ENCODE measurements around the gene STARD7.
"Not testable (repeated sequence)": the region's sequence is repeated elsewhere in the genome, so short reads cannot be mapped to it uniquely, and the experiment has no call there.

The STARD7 gene, protein sequence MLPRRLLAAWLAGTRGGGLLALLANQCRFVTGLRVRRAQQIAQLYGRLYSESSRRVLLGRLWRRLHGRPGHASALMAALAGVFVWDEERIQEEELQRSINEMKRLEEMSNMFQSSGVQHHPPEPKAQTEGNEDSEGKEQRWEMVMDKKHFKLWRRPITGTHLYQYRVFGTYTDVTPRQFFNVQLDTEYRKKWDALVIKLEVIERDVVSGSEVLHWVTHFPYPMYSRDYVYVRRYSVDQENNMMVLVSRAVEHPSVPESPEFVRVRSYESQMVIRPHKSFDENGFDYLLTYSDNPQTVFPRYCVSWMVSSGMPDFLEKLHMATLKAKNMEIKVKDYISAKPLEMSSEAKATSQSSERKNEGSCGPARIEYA

DNA sequence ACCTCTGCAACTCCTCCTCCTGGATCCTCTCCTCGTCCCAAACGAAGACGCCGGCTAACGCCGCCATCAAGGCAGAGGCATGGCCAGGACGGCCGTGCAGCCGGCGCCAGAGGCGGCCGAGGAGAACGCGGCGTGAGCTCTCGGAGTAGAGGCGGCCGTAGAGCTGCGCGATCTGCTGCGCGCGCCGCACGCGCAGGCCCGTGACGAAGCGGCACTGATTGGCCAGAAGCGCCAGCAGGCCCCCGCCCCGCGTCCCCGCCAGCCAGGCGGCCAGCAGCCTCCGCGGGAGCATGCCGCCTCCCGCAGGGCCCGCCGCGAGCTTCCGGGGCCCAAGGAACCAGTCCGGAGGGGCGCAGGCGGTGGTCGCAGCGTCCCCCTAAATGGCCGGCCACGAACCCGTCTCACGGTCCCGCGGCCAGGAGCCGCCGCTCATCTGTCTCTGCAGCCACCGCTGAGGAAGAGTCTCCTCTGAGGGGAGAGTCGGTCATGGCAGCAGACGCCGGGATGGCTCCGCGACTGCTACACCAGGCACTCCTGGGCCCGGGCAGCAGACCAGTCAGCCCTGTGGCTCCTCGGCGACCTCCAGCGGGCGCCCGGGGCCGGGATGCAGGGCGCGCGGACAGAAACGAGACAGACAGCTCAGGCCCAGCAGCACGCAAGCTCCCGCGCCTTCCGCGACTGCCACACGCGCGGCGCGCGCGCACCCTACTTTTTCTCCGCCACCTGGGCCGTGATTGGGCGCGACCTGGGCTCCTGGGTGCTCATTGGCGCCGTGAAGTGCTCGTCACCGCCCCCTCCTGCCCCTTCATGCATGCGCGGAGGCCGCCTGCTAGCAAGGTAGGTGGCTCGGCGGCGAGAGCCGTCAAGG lies at the start of gene STARD7:
STARD7 (minus strand) TSS at position 685 of the 868 bp plus-strand sequence; CDS start at position 292, 393 bp downstream.
- peaks cover 0 to 4% of the 10 kb centered on the region in 2 donors for H3K36me3 ChIP-seq (ENCODE audit: control insufficient read depth in 1 of 2, insufficient read depth in 2 of 2, low read length in 2 of 2)
- H3K4me1 ChIP-seq (ENCODE audit: control insufficient read depth in 1 of 2, insufficient read depth in 2 of 2, low read length in 2 of 2), result peaks cover 17 to 52% of the 10 kb centered on the region in 2 donors
- H3K27me3 ChIP-seq (ENCODE audit: low read depth, low read length), result no peaks in the 10 kb centered on the region
- H3K9me3 ChIP-seq (ENCODE audit: control insufficient read depth in 1 of 2, low read length in 2 of 2), result no peaks in the 10 kb centered on the region
- H3K27ac ChIP-seq (ENCODE audit: low read length), result peak within 1 kb of the TSS; percentile 88
- peak within 1 kb of the TSS; percentile 93 to 96 for H3K4me3 ChIP-seq (ENCODE audit: low read depth in 1 of 2, low read length in 2 of 2)

DNA sequence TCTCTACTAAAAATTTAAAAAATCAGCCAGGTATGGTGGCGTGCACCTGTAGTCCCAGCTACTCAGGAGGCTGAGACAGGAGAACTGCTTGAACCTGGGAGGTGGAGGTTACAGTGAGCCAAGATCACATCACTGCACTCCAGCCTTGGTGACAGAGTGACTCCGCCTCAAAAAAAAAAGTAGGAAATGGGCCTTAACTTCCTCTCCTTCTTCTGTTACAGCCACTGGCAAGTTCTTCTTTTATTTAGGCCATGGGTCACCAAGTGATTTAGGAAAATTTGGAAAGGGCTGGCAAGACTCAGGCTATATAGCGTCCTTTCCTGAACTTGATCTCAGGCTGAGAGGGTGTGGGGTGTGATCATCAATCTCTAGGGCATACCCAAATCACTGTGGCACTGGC lies 49.1 kb upstream of the STARD7 start:
- not testable (repeated sequence) for H3K27me3 ChIP-seq (ENCODE audit: low read depth, low read length); H3K4me3 ChIP-seq (ENCODE audit: low read depth in 1 of 2, low read length in 2 of 2); H3K9me3 ChIP-seq (ENCODE audit: control insufficient read depth in 1 of 2, low read length in 2 of 2)
- peak overlapping the region; percentile 70 for H3K27ac ChIP-seq (ENCODE audit: low read length)
- H3K4me1 ChIP-seq (ENCODE audit: control insufficient read depth in 1 of 2, insufficient read depth in 2 of 2, low read length in 2 of 2), result peaks cover 35 to 50% of the 10 kb centered on the region in 2 donors
- peaks cover 35 to 37% of the 10 kb centered on the region in 2 donors for H3K36me3 ChIP-seq (ENCODE audit: control insufficient read depth in 1 of 2, insufficient read depth in 2 of 2, low read length in 2 of 2)

GRCh38 chr2:96256611-96257113 lies 48.0 kb upstream of the STARD7 start:
- no peak overlapping the region for H3K4me3 ChIP-seq (ENCODE audit: low read depth in 1 of 2, low read length in 2 of 2)
- no peaks in the 10 kb centered on the region for H3K27me3 ChIP-seq (ENCODE audit: low read depth, low read length)
- peaks cover 46 to 47% of the 10 kb centered on the region in 2 donors for H3K36me3 ChIP-seq (ENCODE audit: control insufficient read depth in 1 of 2, insufficient read depth in 2 of 2, low read length in 2 of 2)
- peak overlapping the region; percentile 41 for H3K27ac ChIP-seq (ENCODE audit: low read length)
- no peaks in the 10 kb centered on the region for H3K9me3 ChIP-seq (ENCODE audit: control insufficient read depth in 1 of 2, low read length in 2 of 2)
- peaks cover 34 to 49% of the 10 kb centered on the region in 2 donors for H3K4me1 ChIP-seq (ENCODE audit: control insufficient read depth in 1 of 2, insufficient read depth in 2 of 2, low read length in 2 of 2)

DNA sequence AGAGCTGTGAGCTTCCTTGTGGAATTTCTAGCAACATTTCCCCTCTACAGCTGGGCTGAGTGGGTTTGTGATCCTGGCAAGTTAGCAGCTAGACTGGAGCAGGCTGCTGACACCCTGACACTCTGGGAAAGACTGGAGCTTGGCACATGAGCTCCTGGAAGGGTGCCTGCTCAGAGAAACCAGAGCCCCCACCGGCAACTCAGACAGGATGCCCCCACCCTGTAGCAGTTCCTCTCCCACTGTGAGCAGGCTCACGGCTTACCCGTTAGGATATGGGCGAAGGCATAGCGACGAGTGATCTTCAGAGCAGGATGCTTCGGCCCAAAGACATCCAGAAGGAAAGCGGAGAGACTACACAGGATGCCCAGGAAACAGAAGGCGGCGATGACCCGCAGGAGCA lies 45.9 kb upstream of the STARD7 start:
- Histone ChIP-seq H3K4me1 (ENCODE audit: control insufficient read depth in 1 of 2, insufficient read depth in 2 of 2, low read length in 2 of 2) (peaks cover 14 to 32% of the 10 kb centered on the region in 2 donors), H3K27ac (ENCODE audit: low read length) (no peak overlapping the region)

GRCh38 chr2:96253006-96253405 lies 44.4 kb upstream of the STARD7 start:
- Histone ChIP-seq H3K36me3 (ENCODE audit: control insufficient read depth in 1 of 2, insufficient read depth in 2 of 2, low read length in 2 of 2) (peaks cover 42 to 43% of the 10 kb centered on the region in 2 donors), H3K27me3 (ENCODE audit: low read depth, low read length) (no peaks in the 10 kb centered on the region), H3K4me3 (ENCODE audit: low read depth in 1 of 2, low read length in 2 of 2) (no peak overlapping the region), H3K9me3 (ENCODE audit: control insufficient read depth in 1 of 2, low read length in 2 of 2) (no peaks in the 10 kb centered on the region), H3K4me1 (ENCODE audit: control insufficient read depth in 1 of 2, insufficient read depth in 2 of 2, low read length in 2 of 2) (peaks cover 2 to 19% of the 10 kb centered on the region in 2 donors), H3K27ac (ENCODE audit: low read length) (no peak overlapping the region)

More for the DNA sequence above, 45.9 kb upstream of the STARD7 start:
- Histone ChIP-seq H3K4me3 (ENCODE audit: low read depth in 1 of 2, low read length in 2 of 2) (no peak overlapping the region), H3K27me3 (ENCODE audit: low read depth, low read length) (no peaks in the 10 kb centered on the region), H3K36me3 (ENCODE audit: control insufficient read depth in 1 of 2, insufficient read depth in 2 of 2, low read length in 2 of 2) (peaks cover 47 to 51% of the 10 kb centered on the region in 2 donors), H3K9me3 (ENCODE audit: control insufficient read depth in 1 of 2, low read length in 2 of 2) (no peaks in the 10 kb centered on the region)

- peaks cover 0 to 14% of the 10 kb centered on the region in 2 donors for H3K4me1 ChIP-seq (ENCODE audit: control insufficient read depth in 1 of 2, insufficient read depth in 2 of 2, low read length in 2 of 2)
- H3K27ac ChIP-seq (ENCODE audit: low read length), result no peak overlapping the region
Measured at GRCh38 chr2:96252526-96252925, 43.9 kb upstream of the STARD7 start.

GRCh38 chr2:96251721-96252292 lies 43.2 kb upstream of the STARD7 start:
- H3K27me3 ChIP-seq (ENCODE audit: low read depth, low read length), result no peaks in the 10 kb centered on the region
- H3K27ac ChIP-seq (ENCODE audit: low read length), result no peak overlapping the region
- no peak overlapping the region for H3K4me3 ChIP-seq (ENCODE audit: low read depth in 1 of 2, low read length in 2 of 2)
- no peaks in the 10 kb centered on the region for H3K9me3 ChIP-seq (ENCODE audit: control insufficient read depth in 1 of 2, low read length in 2 of 2)
- H3K36me3 ChIP-seq (ENCODE audit: control insufficient read depth in 1 of 2, insufficient read depth in 2 of 2, low read length in 2 of 2), result peaks cover 42 to 43% of the 10 kb centered on the region in 2 donors
- peaks cover 0 to 11% of the 10 kb centered on the region in 2 donors for H3K4me1 ChIP-seq (ENCODE audit: control insufficient read depth in 1 of 2, insufficient read depth in 2 of 2, low read length in 2 of 2)

More at GRCh38 chr2:96252526-96252925, 43.9 kb upstream of the STARD7 start:
- no peak overlapping the region for H3K4me3 ChIP-seq (ENCODE audit: low read depth in 1 of 2, low read length in 2 of 2)
- H3K27me3 ChIP-seq (ENCODE audit: low read depth, low read length), result no peaks in the 10 kb centered on the region
- H3K36me3 ChIP-seq (ENCODE audit: control insufficient read depth in 1 of 2, insufficient read depth in 2 of 2, low read length in 2 of 2), result peaks cover 42 to 43% of the 10 kb centered on the region in 2 donors
- H3K9me3 ChIP-seq (ENCODE audit: control insufficient read depth in 1 of 2, low read length in 2 of 2), result no peaks in the 10 kb centered on the region

DNA sequence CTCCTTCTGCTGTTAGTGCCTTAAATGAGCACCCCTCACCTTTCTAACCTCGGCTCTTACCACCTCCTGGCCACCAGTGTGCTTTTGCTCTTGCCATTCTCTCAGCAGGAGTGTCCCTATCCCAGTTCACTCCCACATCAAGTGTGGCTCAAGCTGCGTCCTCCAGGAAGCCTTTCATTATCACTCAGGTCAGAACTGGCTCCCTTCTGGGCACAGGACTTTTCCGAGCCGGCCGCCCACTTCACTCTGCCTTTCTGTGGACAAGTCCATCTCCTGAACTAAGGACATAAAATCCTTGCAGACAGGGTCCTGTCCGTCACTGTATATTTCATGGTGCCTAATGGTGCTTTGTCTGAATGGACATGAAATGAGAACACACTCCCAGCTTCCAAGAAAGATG lies 41.6 kb upstream of the STARD7 start:
- H3K4me1 ChIP-seq (ENCODE audit: control insufficient read depth in 1 of 2, insufficient read depth in 2 of 2, low read length in 2 of 2), result peaks cover 0 to 11% of the 10 kb centered on the region in 2 donors
- no peaks in the 10 kb centered on the region for H3K9me3 ChIP-seq (ENCODE audit: control insufficient read depth in 1 of 2, low read length in 2 of 2)
- H3K27me3 ChIP-seq (ENCODE audit: low read depth, low read length), result no peaks in the 10 kb centered on the region
- no peak overlapping the region for H3K27ac ChIP-seq (ENCODE audit: low read length)
- peaks cover 35 to 40% of the 10 kb centered on the region in 2 donors for H3K36me3 ChIP-seq (ENCODE audit: control insufficient read depth in 1 of 2, insufficient read depth in 2 of 2, low read length in 2 of 2)
- H3K4me3 ChIP-seq (ENCODE audit: low read depth in 1 of 2, low read length in 2 of 2), result no peak overlapping the region

DNA sequence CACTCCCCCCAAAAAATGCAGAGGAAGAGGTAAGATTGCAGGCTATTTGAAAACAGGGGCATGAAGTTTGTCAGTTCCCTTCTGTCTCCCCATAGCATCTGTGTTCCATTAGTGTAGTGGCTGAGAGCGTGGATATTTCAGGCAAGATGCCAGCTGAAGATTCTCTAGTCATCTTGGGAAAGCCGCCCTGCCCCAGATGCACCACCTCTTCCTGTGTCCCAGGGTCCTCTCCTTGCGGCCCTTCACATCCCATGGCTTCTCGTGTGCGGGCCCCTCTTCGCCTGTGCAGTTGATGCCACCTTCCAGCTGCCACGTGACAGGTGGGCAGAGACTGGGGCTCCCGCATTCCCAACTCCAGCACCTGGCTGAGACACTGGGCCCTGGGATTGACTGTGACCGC lies 41.0 kb upstream of the STARD7 start:
- H3K9me3 ChIP-seq (ENCODE audit: control insufficient read depth in 1 of 2, low read length in 2 of 2), result no peaks in the 10 kb centered on the region
- H3K36me3 ChIP-seq (ENCODE audit: control insufficient read depth in 1 of 2, insufficient read depth in 2 of 2, low read length in 2 of 2), result peaks cover 29 to 35% of the 10 kb centered on the region in 2 donors
- H3K27me3 ChIP-seq (ENCODE audit: low read depth, low read length), result no peaks in the 10 kb centered on the region
- H3K4me1 ChIP-seq (ENCODE audit: control insufficient read depth in 1 of 2, insufficient read depth in 2 of 2, low read length in 2 of 2), result peaks cover 0 to 11% of the 10 kb centered on the region in 2 donors
- H3K27ac ChIP-seq (ENCODE audit: low read length), result no peak overlapping the region
- H3K4me3 ChIP-seq (ENCODE audit: low read depth in 1 of 2, low read length in 2 of 2), result no peak overlapping the region

DNA sequence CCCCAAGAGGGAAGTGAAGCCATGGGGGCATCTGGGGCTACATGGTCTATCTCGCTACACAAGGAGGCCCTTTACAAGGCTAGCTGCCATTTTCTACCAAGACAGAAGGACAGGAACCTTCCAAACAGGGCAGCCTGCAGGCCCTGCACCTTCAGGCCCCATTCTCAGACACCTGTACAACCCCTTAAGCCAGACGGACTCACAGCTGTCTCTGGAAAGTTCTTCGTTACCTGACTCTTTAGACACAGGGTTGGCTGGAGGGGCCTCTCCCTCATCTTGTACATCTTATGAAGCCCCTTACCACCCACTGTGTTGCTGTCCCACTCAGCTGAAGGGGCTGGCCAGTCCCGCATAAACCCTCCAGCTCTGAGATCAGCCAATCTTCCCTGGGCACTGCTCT lies 40.0 kb upstream of the STARD7 start:
- no peaks in the 10 kb centered on the region for H3K9me3 ChIP-seq (ENCODE audit: control insufficient read depth in 1 of 2, low read length in 2 of 2)
- no peaks in the 10 kb centered on the region for H3K27me3 ChIP-seq (ENCODE audit: low read depth, low read length)
- H3K36me3 ChIP-seq (ENCODE audit: control insufficient read depth in 1 of 2, insufficient read depth in 2 of 2, low read length in 2 of 2), result peaks cover 19 to 25% of the 10 kb centered on the region in 2 donors
- no peak overlapping the region for H3K27ac ChIP-seq (ENCODE audit: low read length)
- no peak overlapping the region for H3K4me3 ChIP-seq (ENCODE audit: low read depth in 1 of 2, low read length in 2 of 2)
- H3K4me1 ChIP-seq (ENCODE audit: control insufficient read depth in 1 of 2, insufficient read depth in 2 of 2, low read length in 2 of 2), result peaks cover 0 to 11% of the 10 kb centered on the region in 2 donors

GRCh38 chr2:96247896-96248295 lies 39.3 kb upstream of the STARD7 start:
- H3K27me3 ChIP-seq (ENCODE audit: low read depth, low read length), result no peaks in the 10 kb centered on the region
- peaks cover 12 to 17% of the 10 kb centered on the region in 2 donors for H3K36me3 ChIP-seq (ENCODE audit: control insufficient read depth in 1 of 2, insufficient read depth in 2 of 2, low read length in 2 of 2)
- peaks cover 0 to 11% of the 10 kb centered on the region in 2 donors for H3K4me1 ChIP-seq (ENCODE audit: control insufficient read depth in 1 of 2, insufficient read depth in 2 of 2, low read length in 2 of 2)
- H3K4me3 ChIP-seq (ENCODE audit: low read depth in 1 of 2, low read length in 2 of 2), result no peak overlapping the region
- H3K9me3 ChIP-seq (ENCODE audit: control insufficient read depth in 1 of 2, low read length in 2 of 2), result no peaks in the 10 kb centered on the region
- no peak overlapping the region for H3K27ac ChIP-seq (ENCODE audit: low read length)

Measured in muscle layer of duodenum (tissue), 2 donors.